Thymus (tissue), 11 donors: ENCODE data around the gene ACTL8. TPM values are rescaled to one million over a fixed set of nuclear protein-coding genes. Genes with fewer than 3 reads are reported as not detected.

Experiments
- DNase-seq, 9 donors: peaks; one replicate each; pipeline ENCODE4 v3.0.0-alpha.2; 2013; ENCODE audit warnings: low spot score in 9 of 9, low read depth in 6 of 9, missing footprints in 1 of 9
- H3K27ac ChIP-seq, 2 donors: one replicate each; pipeline ENCODE4 v1.5.1; 2013; ENCODE audit warnings: control low read depth in 1 of 2, low read depth in 1 of 2, low read length in 1 of 2, mild to moderate bottlenecking in 1 of 2, moderate library complexity in 1 of 2
- H3K27me3 ChIP-seq, 2 donors: one replicate each; pipeline ENCODE4 v1.5.1; 2013; ENCODE audit warnings: low read length in 1 of 2; ENCODE audit not compliant: control insufficient read depth in 2 of 2, insufficient read depth in 1 of 2
- H3K36me3 ChIP-seq, 2 donors: one replicate each; pipeline ENCODE4 v1.5.1; 2013; ENCODE audit warnings: low read length in 1 of 2, mild to moderate bottlenecking in 1 of 2, moderate library complexity in 1 of 2; ENCODE audit not compliant: control insufficient read depth in 2 of 2, insufficient read depth in 2 of 2
- H3K4me1 ChIP-seq, 2 donors: one replicate each; pipeline ENCODE4 v1.5.1; 2013; ENCODE audit warnings: low read length in 2 of 2; ENCODE audit not compliant: control insufficient read depth in 2 of 2, insufficient read depth in 2 of 2
- H3K4me3 ChIP-seq, 2 donors: one replicate each; pipeline ENCODE4 v1.5.1; 2013; ENCODE audit warnings: low read length in 2 of 2, control low read depth in 1 of 2, mild to moderate bottlenecking in 1 of 2
- H3K9me3 ChIP-seq, 2 donors: one replicate each; pipeline ENCODE4 v1.5.1; 2013; ENCODE audit warnings: low read length in 1 of 2, mild to moderate bottlenecking in 1 of 2; ENCODE audit not compliant: control insufficient read depth in 2 of 2, insufficient read depth in 1 of 2
- WGBS: extraction: QIAGEN DNeasy Blood & Tissue Kit; methylation state at CpG from one replicate; pipeline ENCODE4 v1.1.7; 2013; 5-methylcytosine and 5-hydroxymethylcytosine counted together
- polyA plus RNA-seq: library from polyadenylated mRNA; stranded (reverse); fragments of 200-250 nt; gene quantifications from one replicate; pipeline ENCODE4 v1.2.3, GENCODE V29; 2013
- total RNA-seq: library from RNA; stranded (reverse); fragments of 120-200 nt; gene quantifications from one replicate; pipeline ENCODE4 v1.2.4, GENCODE V29; 2013
- donor health status: healthy.

ACTL8 gene
- total and polyA plus RNA-seq, 2 donors = 0.28 to 0.71 TPM

DNA sequence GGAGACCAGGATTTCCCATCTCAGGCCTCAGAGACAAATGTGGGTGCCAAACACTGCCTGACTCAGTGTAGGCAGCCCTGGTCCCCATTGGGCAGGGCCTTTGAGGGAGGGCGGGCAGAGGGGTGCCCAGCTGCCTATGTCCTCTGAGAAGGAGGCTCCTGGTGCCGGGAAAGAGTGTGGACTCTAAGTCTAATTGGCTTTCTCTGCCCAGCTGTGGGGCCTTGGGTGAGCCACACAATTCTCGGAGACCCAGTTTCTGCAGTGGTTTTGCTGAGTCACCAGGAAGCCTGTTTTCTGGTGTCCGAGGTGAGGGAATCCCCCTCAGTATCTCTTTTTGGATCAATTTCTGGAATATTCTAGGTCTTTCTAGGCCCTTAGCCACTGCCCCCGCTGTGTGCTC, 35.3 kb upstream of the ACTL8 start:
- H3K4me1 ChIP-seq = no peaks in the 10 kb centered on the region

DNA sequence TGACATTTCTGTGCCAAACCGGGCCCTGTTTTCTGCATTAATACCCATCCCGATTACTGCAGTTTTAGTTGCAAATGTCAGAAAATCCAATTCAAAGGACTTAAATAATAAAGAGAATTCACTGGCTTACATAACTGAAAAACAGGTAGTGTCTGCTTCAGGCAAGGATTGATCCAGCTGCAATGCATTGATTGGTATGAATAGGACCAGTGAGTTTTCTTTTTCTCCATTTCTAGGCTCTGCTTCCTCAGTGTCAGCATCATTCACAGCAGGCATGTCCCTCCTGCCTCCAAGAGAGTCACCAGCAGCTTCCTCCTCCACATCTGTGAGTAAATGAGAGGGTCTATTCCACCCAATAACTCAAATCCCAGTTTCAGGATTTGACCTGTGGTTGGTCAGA, 33.7 kb upstream of the ACTL8 start:
- no peaks in the 10 kb centered on the region for H3K36me3 ChIP-seq
- no peaks in the 10 kb centered on the region for H3K4me1 ChIP-seq
- H3K27ac ChIP-seq = no peak overlapping the region
- no peaks in the 10 kb centered on the region for H3K27me3 ChIP-seq
- H3K4me3 ChIP-seq = no peak overlapping the region
- 96% methylated on average over 2 of the region's 2 CpGs for WGBS
- no peaks in the 10 kb centered on the region for H3K9me3 ChIP-seq
- no peak for DNase-seq

More for the DNA sequence above, 35.3 kb upstream of the ACTL8 start:
- no peak overlapping the region for H3K4me3 ChIP-seq
- WGBS = 78% methylated on average over 5 of the region's 5 CpGs
- no peak for DNase-seq
- H3K36me3 ChIP-seq = no peaks in the 10 kb centered on the region
- H3K27ac ChIP-seq = no peak overlapping the region
- no peaks in the 10 kb centered on the region for H3K27me3 ChIP-seq
- H3K9me3 ChIP-seq = no peaks in the 10 kb centered on the region

DNA sequence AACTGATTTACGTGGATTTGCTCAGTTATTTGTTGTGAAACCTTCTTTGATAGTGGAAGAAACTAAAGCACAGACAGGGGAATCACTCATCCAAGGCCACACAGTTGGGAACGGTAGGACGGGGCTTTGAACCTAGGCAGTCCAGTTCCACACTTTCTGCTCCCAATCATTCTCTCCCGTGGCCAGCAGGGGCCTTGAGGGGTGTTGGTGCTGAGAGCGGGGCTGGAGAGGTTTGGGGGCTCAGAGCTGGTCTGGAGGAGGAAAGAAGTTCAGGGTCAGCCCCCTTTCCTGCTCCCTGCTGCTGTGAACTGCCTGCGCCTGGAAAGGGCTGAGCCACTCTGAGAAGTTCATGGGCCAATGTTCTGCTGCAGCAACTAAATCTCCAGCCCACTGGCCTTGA, 31.4 kb upstream of the ACTL8 start:
- no peak overlapping the region for H3K27ac ChIP-seq
- H3K27me3 ChIP-seq = no peaks in the 10 kb centered on the region
- WGBS = 56% methylated on average over 6 of the region's 6 CpGs
- DNase-seq = no peak
- no peak overlapping the region for H3K4me3 ChIP-seq
- no peaks in the 10 kb centered on the region for H3K4me1 ChIP-seq
- no peaks in the 10 kb centered on the region for H3K9me3 ChIP-seq
- no peaks in the 10 kb centered on the region for H3K36me3 ChIP-seq

DNA sequence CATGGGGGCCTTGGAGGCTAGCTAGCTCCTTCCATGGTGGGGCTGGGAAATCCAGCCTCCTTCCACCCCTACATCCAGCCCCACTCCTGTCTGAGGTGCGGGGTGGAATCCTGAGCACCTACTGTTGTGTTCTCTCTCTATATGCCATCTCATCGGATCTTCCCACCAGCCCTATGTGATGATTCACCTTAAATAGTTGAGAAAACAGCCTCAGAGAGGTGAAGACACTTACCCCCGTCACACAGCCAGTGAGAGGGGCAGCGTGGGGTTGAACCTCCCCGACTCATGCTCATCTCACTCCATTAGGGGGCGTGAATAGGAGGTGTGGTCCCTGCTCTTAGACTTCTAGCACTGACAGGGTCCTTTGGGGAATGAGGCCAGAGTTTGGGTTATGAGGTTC, 31.0 kb upstream of the ACTL8 start:
- 86% methylated on average over 6 of the region's 6 CpGs for WGBS
- Histone ChIP-seq H3K4me3 (no peak overlapping the region), H3K4me1 (no peaks in the 10 kb centered on the region), H3K9me3 (no peaks in the 10 kb centered on the region), H3K27ac (no peak overlapping the region), H3K36me3 (no peaks in the 10 kb centered on the region), H3K27me3 (no peaks in the 10 kb centered on the region)
- DNase-seq = no peak

GRCh38 chr1:17725084-17725719, 29.9 kb upstream of the ACTL8 start:
- H3K4me3 ChIP-seq = no peak overlapping the region
- no peaks in the 10 kb centered on the region for H3K36me3 ChIP-seq
- no peak for DNase-seq
- no peaks in the 10 kb centered on the region for H3K9me3 ChIP-seq
- no peaks in the 10 kb centered on the region for H3K4me1 ChIP-seq
- 93% methylated on average over 9 of the region's 9 CpGs for WGBS
- H3K27me3 ChIP-seq = no peaks in the 10 kb centered on the region
- H3K27ac ChIP-seq = no peak overlapping the region

GRCh38 chr1:17725811-17726582, 29.1 kb upstream of the ACTL8 start:
- Histone ChIP-seq H3K4me3 (no peak overlapping the region), H3K4me1 (no peaks in the 10 kb centered on the region), H3K27me3 (no peaks in the 10 kb centered on the region), H3K36me3 (no peaks in the 10 kb centered on the region), H3K9me3 (no peaks in the 10 kb centered on the region), H3K27ac (no peak overlapping the region)
- WGBS = 74% methylated on average over 7 of the region's 7 CpGs
- no peak for DNase-seq

DNA sequence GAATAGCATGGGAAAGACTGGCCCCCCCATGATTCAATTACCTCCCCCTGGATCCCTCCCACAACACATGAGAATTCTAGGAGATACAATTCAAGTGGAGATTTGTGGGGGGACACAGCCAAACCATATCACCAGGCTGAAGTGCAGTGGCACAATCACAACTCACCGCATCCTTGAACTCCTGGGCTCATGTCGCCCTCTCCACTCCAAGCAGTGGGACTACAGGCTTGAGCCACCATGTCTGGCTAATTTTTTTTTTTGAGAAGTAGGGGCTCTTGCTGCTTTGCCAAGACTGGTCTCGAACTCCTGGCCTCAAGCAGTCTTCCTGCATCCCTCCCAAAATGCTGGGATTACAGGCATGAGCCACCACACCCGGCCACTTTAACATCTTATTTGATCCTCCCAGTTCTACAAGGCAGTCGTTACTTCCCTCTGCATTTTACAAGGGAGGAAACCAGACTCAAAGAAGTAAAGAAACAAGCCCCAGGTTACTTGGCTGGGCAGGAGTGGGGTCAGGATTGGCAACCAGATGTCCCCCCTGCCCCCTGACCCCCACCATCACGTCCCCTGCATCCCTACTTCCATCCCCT, 26.9 kb upstream of the ACTL8 start:
- Histone ChIP-seq H3K4me1 (no peaks in the 10 kb centered on the region), H3K9me3 (no peaks in the 10 kb centered on the region), H3K27me3 (no peaks in the 10 kb centered on the region), H3K36me3 (no peaks in the 10 kb centered on the region), H3K4me3 (no peak overlapping the region), H3K27ac (no peak overlapping the region)
- DNase-seq = no peak
- WGBS = 85% methylated on average over 6 of the region's 6 CpGs

- 95% methylated on average over 12 of the region's 12 CpGs for WGBS
- DNase-seq = no peak
- Histone ChIP-seq H3K27me3 (no peaks in the 10 kb centered on the region), H3K4me3 (no peak overlapping the region), H3K4me1 (no peaks in the 10 kb centered on the region), H3K9me3 (no peaks in the 10 kb centered on the region), H3K27ac (no peak overlapping the region), H3K36me3 (no peaks in the 10 kb centered on the region)
Measured at GRCh38 chr1:17729248-17729647, 25.9 kb upstream of the ACTL8 start.

DNA sequence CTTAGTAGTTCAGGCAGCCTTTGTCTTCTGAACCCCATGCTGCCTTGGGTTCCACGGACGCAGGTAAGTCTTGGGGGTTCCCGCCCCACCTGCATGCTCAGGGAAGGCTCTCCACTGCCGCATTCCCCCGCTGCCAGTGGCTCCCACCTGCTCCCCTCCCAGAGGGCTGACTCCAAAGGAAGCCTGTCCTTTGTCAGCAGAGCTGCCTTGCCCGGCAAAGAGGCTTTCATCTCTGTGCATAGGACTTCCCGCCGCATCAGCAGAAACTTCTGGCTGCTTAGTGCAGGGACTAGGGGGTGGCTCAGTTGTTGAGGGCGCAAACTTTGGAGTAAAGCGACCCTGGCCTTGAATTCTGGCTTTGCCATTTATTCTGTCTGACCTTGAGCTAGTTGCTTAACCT, 25.2 kb upstream of the ACTL8 start:
- Histone ChIP-seq H3K36me3 (no peaks in the 10 kb centered on the region), H3K27ac (no peak overlapping the region), H3K4me3 (no peak overlapping the region), H3K4me1 (no peaks in the 10 kb centered on the region), H3K9me3 (no peaks in the 10 kb centered on the region), H3K27me3 (no peaks in the 10 kb centered on the region)
- 81% methylated on average over 10 of the region's 10 CpGs for WGBS
- DNase-seq = no peak
